ENCODE data around the gene IL2RA. TPM values are rescaled to one million over a fixed set of nuclear protein-coding genes. Genes with fewer than 3 reads are reported as not detected.
A peak's percentile ranks its signal among the peaks of the same experiment; 100 is the strongest.

IL2RA gene
- total and polyA plus RNA-seq, 2 donors from 2014 or later = 0.54 to 11.9 TPM

GRCh38 chr10:5971886-5972285 lies 90.3 kb downstream of the IL2RA start:
- Histone ChIP-seq H3K27me3 (ENCODE audit: control insufficient read depth, insufficient read depth, low read length) (no peaks in the 10 kb centered on the region), H3K36me3 (ENCODE audit: control insufficient read depth in 2 of 3, insufficient read depth in 3 of 3, low read length in 3 of 3) (no peaks in the 10 kb centered on the region), H3K27ac (ENCODE audit: low read depth in 2 of 2, low read length in 2 of 2) (no peak overlapping the region), H3K9ac (ENCODE audit: low read length in 3 of 3) (no peak overlapping the region), H3K4me1 (ENCODE audit: control insufficient read depth in 2 of 3, insufficient read depth in 2 of 3, low read depth in 1 of 3, low read length in 3 of 3) (no peaks in the 10 kb centered on the region), H3K4me3 (ENCODE audit: low read length in 3 of 3) (no peak overlapping the region), H3K9me3 (ENCODE audit: control insufficient read depth in 2 of 3, insufficient read depth in 1 of 3, low read length in 3 of 3) (no peaks in the 10 kb centered on the region)
- TF ChIP-seq CTCF (IDR thresholded peaks at IDR 0.05; ENCODE audit: borderline replicate concordance, extremely low read depth, insufficient read depth) = no peak
- no peak for DNase-seq
- intact Hi-C loops (cut with DNase I) = no loop called here
- FAIRE-seq = no peak

- no peaks in the 10 kb centered on the region for H3K36me3 ChIP-seq (ENCODE audit: control insufficient read depth in 2 of 3, insufficient read depth in 3 of 3, low read length in 3 of 3)
- FAIRE-seq = no peak
- no peak overlapping the region for H3K4me3 ChIP-seq (ENCODE audit: low read length in 3 of 3)
- H3K9me3 ChIP-seq (ENCODE audit: control insufficient read depth in 2 of 3, insufficient read depth in 1 of 3, low read length in 3 of 3) = no peaks in the 10 kb centered on the region
- H3K4me1 ChIP-seq (ENCODE audit: control insufficient read depth in 2 of 3, insufficient read depth in 2 of 3, low read depth in 1 of 3, low read length in 3 of 3) = no peaks in the 10 kb centered on the region
- no peaks in the 10 kb centered on the region for H3K27me3 ChIP-seq (ENCODE audit: control insufficient read depth, insufficient read depth, low read length)
- intact Hi-C loops (cut with DNase I) = no loop called here
- TF ChIP-seq CTCF (IDR thresholded peaks at IDR 0.05; ENCODE audit: borderline replicate concordance, extremely low read depth, insufficient read depth) = no peak
- peak overlapping the region in 1 of 2 donors; percentile 61 for H3K27ac ChIP-seq (ENCODE audit: low read depth in 2 of 2, low read length in 2 of 2)
- peak in 1 of 5 donors; percentile 34 for DNase-seq
- no peak overlapping the region for H3K9ac ChIP-seq (ENCODE audit: low read length in 3 of 3)
Observed at GRCh38 chr10:5971315-5971832, 90.8 kb downstream of the IL2RA start.

- FAIRE-seq (no peak), DNase-seq (no peak)
- Histone ChIP-seq H3K27ac (ENCODE audit: low read depth in 2 of 2, low read length in 2 of 2) (no peak overlapping the region), H3K4me1 (ENCODE audit: control insufficient read depth in 2 of 3, insufficient read depth in 2 of 3, low read depth in 1 of 3, low read length in 3 of 3) (no peaks in the 10 kb centered on the region), H3K27me3 (ENCODE audit: control insufficient read depth, insufficient read depth, low read length) (no peaks in the 10 kb centered on the region), H3K9ac (ENCODE audit: low read length in 3 of 3) (no peak overlapping the region), H3K9me3 (ENCODE audit: control insufficient read depth in 2 of 3, insufficient read depth in 1 of 3, low read length in 3 of 3) (no peaks in the 10 kb centered on the region), H3K36me3 (ENCODE audit: control insufficient read depth in 2 of 3, insufficient read depth in 3 of 3, low read length in 3 of 3) (no peaks in the 10 kb centered on the region), H3K4me3 (ENCODE audit: low read length in 3 of 3) (no peak overlapping the region)
- intact Hi-C loops (cut with DNase I) = no loop called here
- no peak for TF ChIP-seq CTCF (IDR thresholded peaks at IDR 0.05; ENCODE audit: borderline replicate concordance, extremely low read depth, insufficient read depth)
Observed at GRCh38 chr10:5970527-5970926, 91.6 kb downstream of the IL2RA start.

- no peak overlapping the region for H3K27ac ChIP-seq (ENCODE audit: low read depth in 2 of 2, low read length in 2 of 2)
- H3K4me1 ChIP-seq (ENCODE audit: control insufficient read depth in 2 of 3, insufficient read depth in 2 of 3, low read depth in 1 of 3, low read length in 3 of 3) = peaks cover 0 to 3% (median 0%) of the 10 kb centered on the region in 3 donors
- H3K4me3 ChIP-seq (ENCODE audit: low read length in 3 of 3) = no peak overlapping the region
Observed at GRCh38 chr10:5970066-5970465, 92.1 kb downstream of the IL2RA start.

More at GRCh38 chr10:5970066-5970465, 92.1 kb downstream of the IL2RA start:
- TF ChIP-seq CTCF (IDR thresholded peaks at IDR 0.05; ENCODE audit: borderline replicate concordance, extremely low read depth, insufficient read depth) = no peak
- no peak for DNase-seq
- H3K9me3 ChIP-seq (ENCODE audit: control insufficient read depth in 2 of 3, insufficient read depth in 1 of 3, low read length in 3 of 3) = no peaks in the 10 kb centered on the region
- no peaks in the 10 kb centered on the region for H3K27me3 ChIP-seq (ENCODE audit: control insufficient read depth, insufficient read depth, low read length)
- H3K36me3 ChIP-seq (ENCODE audit: control insufficient read depth in 2 of 3, insufficient read depth in 3 of 3, low read length in 3 of 3) = no peaks in the 10 kb centered on the region
- no peak for FAIRE-seq
- no peak overlapping the region for H3K9ac ChIP-seq (ENCODE audit: low read length in 3 of 3)
- intact Hi-C loops (cut with DNase I) = no loop called here

All from kidney (tissue), 14 donors.